Forelimb muscle (tissue), 1 donor: Measurements from ENCODE around the gene SOAT2. TPM values are rescaled to one million over a fixed set of nuclear protein-coding genes. Genes with fewer than 3 reads are reported as not detected.
"Not testable (repeated sequence)": the region's sequence is repeated elsewhere in the genome, so short reads cannot be mapped to it uniquely, and the experiment has no call there.

Source experiments
- DNase-seq: peaks from one replicate; pipeline ENCODE4 v3.0.0-alpha.2; 2013; ENCODE audit warnings: low read depth
- polyA plus RNA-seq: library from polyadenylated mRNA; unstranded; fragments of 120-200 nt; gene quantifications from one replicate; pipeline ENCODE4 v1.2.1, GENCODE V29; 2013; ENCODE audit not compliant: insufficient read length

The SOAT2 gene
- polyA plus RNA-seq, 1 donor = 0.11 TPM

- no peak for DNase-seq
Observed at GRCh38 chr12:53101931-53102781, 1.1 kb upstream of the SOAT2 start.

DNA sequence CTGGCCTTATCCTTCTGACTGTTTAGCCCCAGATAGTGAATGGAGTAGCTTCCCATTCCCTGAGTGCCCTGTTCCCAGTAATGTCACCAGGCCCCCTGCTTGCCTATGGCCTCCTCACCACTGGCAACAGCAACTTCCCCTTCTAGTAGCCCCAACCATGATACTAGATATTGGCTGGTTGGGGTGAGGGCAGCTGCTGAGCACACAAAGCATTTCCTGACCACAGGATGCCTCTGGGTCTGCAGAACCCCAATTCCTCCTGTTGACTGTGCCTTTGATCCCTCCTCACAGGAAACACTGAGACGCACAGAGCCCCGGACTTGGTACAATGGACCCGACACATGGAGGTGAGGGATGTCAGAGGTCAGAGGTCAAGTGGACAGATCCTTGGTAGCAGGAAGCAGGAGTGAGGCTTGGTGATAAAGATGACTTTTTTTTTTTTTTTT lies 597 bp downstream of the SOAT2 start:
- no peak for DNase-seq

DNA sequence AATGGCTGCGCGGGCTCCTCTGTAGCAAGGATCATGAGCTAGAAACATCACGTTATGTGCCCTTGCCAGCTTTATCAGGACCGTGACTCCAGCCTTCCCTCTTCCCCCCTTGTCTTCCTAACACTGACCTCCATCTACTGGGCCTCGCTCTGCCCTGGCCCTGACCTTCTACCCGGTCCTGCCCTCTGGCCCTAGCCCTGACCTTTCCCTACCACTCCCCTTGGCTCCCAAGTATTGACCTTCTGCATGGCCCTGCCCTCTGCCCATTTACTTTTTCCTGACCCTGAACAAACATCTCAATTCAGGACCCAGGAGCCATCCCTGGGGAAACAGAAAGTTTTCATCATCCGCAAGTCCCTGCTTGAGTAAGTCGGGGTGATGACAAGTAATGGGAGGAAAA lies 2.0 kb downstream of the SOAT2 start:
- no peak for DNase-seq

DNA sequence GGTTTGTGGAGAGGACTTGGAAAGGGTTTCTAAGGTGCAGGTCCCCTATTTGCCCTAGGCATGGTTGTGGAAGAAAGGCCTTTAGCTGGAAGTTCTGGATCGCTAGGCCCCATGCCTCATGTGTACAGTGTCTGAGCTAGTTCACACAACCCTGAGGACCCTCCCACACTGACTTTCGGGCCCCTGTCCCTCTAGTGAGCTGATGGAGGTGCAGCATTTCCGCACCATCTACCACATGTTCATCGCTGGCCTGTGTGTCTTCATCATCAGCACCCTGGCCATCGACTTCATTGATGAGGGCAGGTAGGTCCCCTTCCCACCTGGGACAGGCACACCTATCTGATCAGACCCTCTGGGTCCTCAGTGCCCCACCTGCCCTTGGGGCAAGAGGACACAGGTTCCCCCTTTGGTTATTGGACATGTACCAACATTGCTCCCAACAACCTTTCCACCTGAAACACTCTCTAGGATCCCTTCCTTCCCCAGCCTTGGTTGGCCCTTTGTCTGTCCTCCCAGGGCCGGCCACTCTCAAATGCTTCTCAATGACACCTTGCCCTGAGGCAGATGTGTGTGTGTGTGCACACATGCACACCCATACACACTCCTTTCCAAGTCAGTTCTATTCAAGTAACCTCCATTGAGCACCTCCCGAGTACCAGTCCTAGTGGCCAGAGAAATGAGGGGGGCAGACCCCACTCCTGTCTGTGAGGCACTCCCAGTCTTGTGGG lies 2.6 kb downstream of the SOAT2 start:
- no peak for DNase-seq

DNA sequence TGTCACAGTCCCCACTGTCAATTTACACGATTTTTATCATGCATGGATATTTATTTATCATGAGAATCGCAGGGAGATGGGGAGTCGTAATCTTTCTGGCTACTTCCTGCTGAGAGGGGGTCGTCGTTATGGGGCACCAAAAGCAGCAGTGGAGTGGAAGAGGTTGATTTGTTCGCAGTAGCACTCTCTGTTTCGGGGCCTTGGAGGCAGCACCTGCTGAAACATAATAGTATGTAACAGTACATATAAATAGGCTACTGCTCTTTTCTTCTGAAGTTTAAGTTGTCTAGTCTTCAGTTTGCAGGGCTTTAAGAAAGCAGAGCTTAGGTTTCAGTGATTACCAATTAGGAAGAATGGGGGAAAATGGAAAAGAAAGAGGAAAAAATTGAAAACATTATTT lies 3.8 kb downstream of the SOAT2 start:
- no peak for DNase-seq

GRCh38 chr12:53112431-53112830 lies 9.1 kb downstream of the SOAT2 start:
- DNase-seq = not testable (repeated sequence)

GRCh38 chr12:53113136-53113705 lies 9.9 kb downstream of the SOAT2 start:
- no peak for DNase-seq

- DNase-seq = no peak
Observed at GRCh38 chr12:53113951-53114350, 10.7 kb downstream of the SOAT2 start.

- no peak for DNase-seq
Observed at GRCh38 chr12:53115112-53115890, 12.0 kb downstream of the SOAT2 start.

- DNase-seq = no peak
Observed at GRCh38 chr12:53115891-53116648, 12.8 kb downstream of the SOAT2 start.

GRCh38 chr12:53118751-53119300 lies 15.5 kb downstream of the SOAT2 start:
- DNase-seq = no peak

GRCh38 chr12:53120685-53121525 lies 17.6 kb downstream of the SOAT2 start:
- DNase-seq = no peak

DNA sequence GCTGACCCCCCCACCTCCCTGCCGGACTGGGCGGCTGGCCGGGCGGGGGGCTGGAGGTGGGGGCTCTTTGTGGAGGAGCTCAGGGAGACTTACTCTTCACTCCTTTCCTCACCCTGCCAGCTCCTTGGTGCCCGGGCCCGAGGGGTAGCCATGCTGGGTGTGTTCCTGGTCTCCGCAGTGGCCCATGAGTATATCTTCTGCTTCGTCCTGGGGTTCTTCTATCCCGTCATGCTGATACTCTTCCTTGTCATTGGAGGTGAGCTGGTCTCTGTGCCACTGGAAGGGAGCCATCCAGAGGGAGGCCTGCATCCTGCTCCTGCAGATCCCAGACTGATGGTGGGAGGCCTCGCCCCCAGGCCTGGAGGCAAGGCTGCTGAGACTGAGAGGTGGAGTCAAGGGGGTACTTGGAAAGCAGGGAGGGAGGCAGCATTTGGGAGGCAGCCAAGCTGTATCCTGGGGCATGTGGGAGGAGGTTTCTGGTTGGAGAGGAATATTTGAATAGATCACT lies 19.7 kb downstream of the SOAT2 start:
- DNase-seq = no peak

GRCh38 chr12:53123578-53124351 lies 20.5 kb downstream of the SOAT2 start:
- no peak for DNase-seq

- DNase-seq = no peak
Observed at GRCh38 chr12:53124352-53124723, 21.1 kb downstream of the SOAT2 start.

GRCh38 chr12:53127169-53127568 lies 23.9 kb downstream of the SOAT2 start:
- DNase-seq = no peak

DNA sequence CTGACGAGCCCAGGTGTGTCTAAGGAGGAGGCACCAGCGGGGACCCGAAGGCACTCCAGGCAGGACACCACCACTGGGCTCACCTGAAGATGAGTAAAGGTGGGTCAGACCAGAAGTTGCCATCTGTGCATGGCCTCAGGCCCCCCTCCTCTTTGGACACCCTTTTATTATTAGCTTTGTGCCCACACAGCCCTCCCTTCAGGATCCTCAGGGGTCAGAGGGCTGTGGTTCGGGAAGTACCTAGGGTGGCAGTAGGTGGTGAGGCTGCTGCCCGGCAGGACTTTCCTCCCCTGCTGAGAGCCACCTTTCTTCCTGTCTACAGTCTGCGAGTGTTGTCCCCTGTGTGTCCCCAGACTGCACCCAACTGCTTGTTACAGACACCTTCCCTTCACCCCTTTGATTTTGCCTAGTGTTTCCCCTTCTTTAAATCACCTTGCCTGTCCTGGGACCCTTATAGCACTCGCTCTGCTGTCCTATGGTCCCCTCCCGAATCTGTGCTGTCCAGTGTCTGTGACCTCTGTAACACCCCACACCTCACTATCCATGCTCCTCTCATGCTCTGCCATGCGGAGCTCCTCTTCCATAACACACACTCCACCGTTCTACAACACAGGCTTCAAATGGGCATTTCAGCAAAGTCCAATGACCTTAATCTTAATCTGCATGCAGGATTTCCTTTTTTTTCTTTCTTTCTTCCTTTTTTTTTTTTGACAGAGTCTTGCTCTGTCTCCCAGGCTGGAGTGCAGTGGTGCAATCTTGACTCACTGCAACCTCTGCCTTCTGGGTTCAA lies 25.7 kb downstream of the SOAT2 start:
- no peak for DNase-seq

GRCh38 chr12:53131844-53132243 lies 28.6 kb downstream of the SOAT2 start:
- DNase-seq = no peak
